HepG2 (cell line): ENCODE data around the gene GSC2. TPM values are rescaled to one million over a fixed set of nuclear protein-coding genes. Genes with fewer than 3 reads are reported as not detected.

Experiments used
- CHD2 ChIP-seq: IDR thresholded peaks from 2 replicates; pipeline ENCODE4 v1.6.1; 2011; ENCODE audit warnings: low read depth, low read length, improper control_type of control experiment
- GATA4 ChIP-seq: sonication (generic); IDR thresholded peaks from 2 replicates; pipeline ENCODE4 v1.6.1; 2016; ENCODE audit warnings: antibody characterized with exemption, low read depth, borderline replicate concordance
- GTF3A ChIP-seq: sonication (generic); formaldehyde crosslinking; conservative IDR thresholded peaks from 2 replicates; pipeline ENCODE4 v1.4.0; 2020; ENCODE audit warnings: mild to moderate bottlenecking, missing genetic modification reagents
- KAT8 ChIP-seq: IDR thresholded peaks from 2 replicates; pipeline ENCODE4 v1.6.1; 2016; ENCODE audit warnings: missing genetic modification reagents, missing compliant biosample characterization
- KLF16 ChIP-seq, 2 experiments: sonication (generic) in 1 of 2; formaldehyde crosslinking in 1 of 2; IDR thresholded peaks; 2 replicates each; pipeline versions ENCODE4 v1.6.1 to v1.8.0; 2016 to 2023; ENCODE audit warnings: missing genetic modification reagents in 2 of 2, missing compliant biosample characterization in 1 of 2
- MAFG ChIP-seq: sonication (generic); formaldehyde crosslinking; IDR thresholded peaks from 2 replicates; pipeline ENCODE4 v1.5.1; 2020; ENCODE audit warnings: mild to moderate bottlenecking, missing genetic modification reagents
- MAFK ChIP-seq, 2 experiments: IDR thresholded peaks in 1 of 2; conservative IDR thresholded peaks in 1 of 2; 2 replicates each; pipeline ENCODE4 v1.6.1; 2011; ENCODE audit warnings: improper control_type of control experiment in 2 of 2, low read length in 2 of 2
- PRMT3 ChIP-seq: sonication (generic); formaldehyde crosslinking; IDR thresholded peaks from 2 replicates; pipeline ENCODE4 v1.8.1; 2022; ENCODE audit warnings: low read depth, mild to moderate bottlenecking, moderate library complexity, missing genetic modification reagents, borderline replicate concordance
- SMAD9 ChIP-seq: sonication (generic); formaldehyde crosslinking; IDR thresholded peaks from 2 replicates; pipeline ENCODE4 v1.5.1; 2020; ENCODE audit warnings: mild to moderate bottlenecking, missing genetic modification reagents
- SNAPC4 ChIP-seq: sonication (generic); formaldehyde crosslinking; IDR thresholded peaks from 2 replicates; pipeline ENCODE4 v1.4.0; 2020; ENCODE audit warnings: mild to moderate bottlenecking, missing genetic modification reagents
- SUZ12 ChIP-seq: fragments of 150-350 bp; IDR thresholded peaks from 2 replicates; pipeline ENCODE4 v1.6.1; 2014; ENCODE audit warnings: low read depth, low read length
- YEATS4 ChIP-seq: sonication (generic); formaldehyde crosslinking; IDR thresholded peaks from 2 replicates; pipeline ENCODE4 v1.4.0; 2020; ENCODE audit warnings: missing genetic modification reagents, borderline replicate concordance
- ZBTB39 ChIP-seq: sonication (generic); formaldehyde crosslinking; IDR thresholded peaks from 2 replicates; pipeline ENCODE4 v1.5.0; 2020; ENCODE audit warnings: missing genetic modification reagents
- ZNF263 ChIP-seq: sonication (generic); formaldehyde crosslinking; IDR thresholded peaks from 2 replicates; pipeline ENCODE4 v1.4.0; 2020; ENCODE audit warnings: missing genetic modification reagents
- ZNF687 ChIP-seq: sonication (generic); formaldehyde crosslinking; IDR thresholded peaks from 2 replicates; pipeline ENCODE4 v1.5.1; 2020; ENCODE audit warnings: mild to moderate bottlenecking, missing genetic modification reagents, moderate library complexity
- ZNF766 ChIP-seq: sonication (generic); formaldehyde crosslinking; IDR thresholded peaks from 2 replicates; pipeline ENCODE4 v1.5.0; 2020; ENCODE audit warnings: missing genetic modification reagents, borderline replicate concordance
- ZSCAN30 ChIP-seq: sonication (generic); formaldehyde crosslinking; IDR thresholded peaks from 2 replicates; pipeline ENCODE4 v1.5.0; 2020; ENCODE audit warnings: mild to moderate bottlenecking, missing genetic modification reagents
- polyA plus RNA-seq, 8 experiments: library from polyadenylated mRNA; depleted of rRNA in 3 of 8; stranded (reverse) in 7 of 8; unstranded in 1 of 8; fragments of >200 nt; fragmentation: Illumina TruSeq in 4 of 8; extraction: Trizol in 4 of 8; gene quantifications; 2 replicates each; pipeline versions ENCODE4 v1.2.1 to v1.2.3, GENCODE V29; 2011 to 2016; ENCODE audit warnings: low read depth in 4 of 8, missing spikeins in 1 of 8, mixed read lengths in 1 of 8; ENCODE audit not compliant: insufficient read depth in 1 of 8
- total RNA-seq, 5 experiments: library from RNA; depleted of rRNA; stranded (reverse); fragments of >200 nt; fragmentation: Illumina TruSeq; extraction: Trizol; gene quantifications; 2 replicates each; pipeline ENCODE4 v1.2.3, GENCODE V29; 2016; ENCODE audit warnings: low read depth in 1 of 5

Gene GSC2
- total and polyA plus RNA-seq, 2 of the 13 experiments (the other 11 are each of a cell fraction or from before 2014, with no cell fraction given), result not detected

GRCh38 chr22:19177164-19178064, 27.3 kb upstream of the GSC2 start (continued):
- TF ChIP-seq SNAPC4 (no peak), SUZ12 (no peak), ZNF263 (CRISPR knock-in tag) (peak; percentile 62; the same call in 1 of the 2 replicates), MAFK (conservative IDR thresholded peaks at IDR 0.05 in 1 of 2, IDR thresholded peaks at IDR 0.05 in 1 of 2; ENCODE audit: low read length in 2 of 2) (no peak), ZNF687 (peak; percentile 74), PRMT3 (0 out of 2 replicates have a peak, but pooled peaks have one; percentile 32), YEATS4 (peak; percentile 37; the same call in 1 of the 2 replicates), ZSCAN30 (CRISPR knock-in tag) (no peak), MAFG (no peak), GATA4 (no peak), GTF3A (CRISPR knock-in tag) (no peak), KLF16 (CRISPR knock-in tag; IDR thresholded peaks at IDR 0.05) (no peak), KAT8 (CRISPR knock-in tag) (no peak), SMAD9 (CRISPR knock-in tag) (no peak), ZBTB39 (CRISPR knock-in tag) (no peak), ZNF766 (CRISPR knock-in tag) (0 out of 2 replicates have a peak, but pooled peaks have one; percentile 32), CHD2 (no peak)
